KMS-11 (cell line): ENCODE measurements around the gene SIGLEC15.

Experiments
- H2AFZ ChIP-seq: fragments of 200-600 bp; sonication (generic); 2 replicates; pipeline ENCODE4 v1.6.1; 2016; ENCODE audit warnings: antibody characterized with exemption, mixed run types, low read depth
- H3K27ac ChIP-seq: fragments of 200-600 bp; sonication (generic); 2 replicates; pipeline ENCODE4 v1.6.1; 2016; ENCODE audit warnings: mild to moderate bottlenecking, mixed run types
- H3K27me3 ChIP-seq: fragments of 200-600 bp; sonication (generic); 2 replicates; pipeline ENCODE4 v1.6.1; 2017; ENCODE audit warnings: mild to moderate bottlenecking, low read depth, mixed run types, moderate library complexity; ENCODE audit not compliant: insufficient read depth
- H3K36me3 ChIP-seq: fragments of 200-600 bp; sonication (generic); 2 replicates; pipeline ENCODE4 v1.6.1; 2017; ENCODE audit warnings: mild to moderate bottlenecking, mixed run types; ENCODE audit not compliant: insufficient read depth
- H3K4me1 ChIP-seq: fragments of 200-600 bp; sonication (generic); 2 replicates; pipeline ENCODE4 v1.6.1; 2016; ENCODE audit warnings: mild to moderate bottlenecking, low read depth, mixed run types; ENCODE audit not compliant: poor library complexity, severe bottlenecking
- H3K4me2 ChIP-seq: fragments of 200-600 bp; sonication (generic); 2 replicates; pipeline ENCODE4 v1.7.0; 2016; ENCODE audit warnings: mild to moderate bottlenecking, mixed run types
- H3K4me3 ChIP-seq: fragments of 200-600 bp; sonication (generic); IDR thresholded peaks from 2 replicates; pipeline ENCODE4 v1.6.1; 2017; ENCODE audit warnings: low read depth, low read length, mixed read lengths; ENCODE audit not compliant: insufficient read depth
- H3K79me2 ChIP-seq: fragments of 200-600 bp; sonication (generic); 2 replicates; pipeline ENCODE4 v1.6.1; 2016; ENCODE audit warnings: low read depth, mixed run types; ENCODE audit not compliant: insufficient read depth
- H3K9ac ChIP-seq: fragments of 200-600 bp; sonication (generic); 2 replicates; pipeline ENCODE4 v1.6.1; 2016; ENCODE audit warnings: mild to moderate bottlenecking, mixed run types
- H4K20me1 ChIP-seq: fragments of 200-600 bp; sonication (generic); 2 replicates; pipeline ENCODE4 v1.6.1; 2016; ENCODE audit warnings: mild to moderate bottlenecking, mixed run types; ENCODE audit not compliant: insufficient read depth
- TF ChIP-seq, protein P1 (sequence below): fragments of 200-600 bp; sonication (generic); conservative IDR thresholded peaks from 2 replicates; pipeline ENCODE4 v1.6.1; 2017; ENCODE audit warnings: low read depth, mild to moderate bottlenecking, antibody characterized with exemption, low read length, moderate library complexity, mixed read lengths

SIGLEC15 gene, protein sequence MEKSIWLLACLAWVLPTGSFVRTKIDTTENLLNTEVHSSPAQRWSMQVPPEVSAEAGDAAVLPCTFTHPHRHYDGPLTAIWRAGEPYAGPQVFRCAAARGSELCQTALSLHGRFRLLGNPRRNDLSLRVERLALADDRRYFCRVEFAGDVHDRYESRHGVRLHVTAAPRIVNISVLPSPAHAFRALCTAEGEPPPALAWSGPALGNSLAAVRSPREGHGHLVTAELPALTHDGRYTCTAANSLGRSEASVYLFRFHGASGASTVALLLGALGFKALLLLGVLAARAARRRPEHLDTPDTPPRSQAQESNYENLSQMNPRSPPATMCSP

DNA sequence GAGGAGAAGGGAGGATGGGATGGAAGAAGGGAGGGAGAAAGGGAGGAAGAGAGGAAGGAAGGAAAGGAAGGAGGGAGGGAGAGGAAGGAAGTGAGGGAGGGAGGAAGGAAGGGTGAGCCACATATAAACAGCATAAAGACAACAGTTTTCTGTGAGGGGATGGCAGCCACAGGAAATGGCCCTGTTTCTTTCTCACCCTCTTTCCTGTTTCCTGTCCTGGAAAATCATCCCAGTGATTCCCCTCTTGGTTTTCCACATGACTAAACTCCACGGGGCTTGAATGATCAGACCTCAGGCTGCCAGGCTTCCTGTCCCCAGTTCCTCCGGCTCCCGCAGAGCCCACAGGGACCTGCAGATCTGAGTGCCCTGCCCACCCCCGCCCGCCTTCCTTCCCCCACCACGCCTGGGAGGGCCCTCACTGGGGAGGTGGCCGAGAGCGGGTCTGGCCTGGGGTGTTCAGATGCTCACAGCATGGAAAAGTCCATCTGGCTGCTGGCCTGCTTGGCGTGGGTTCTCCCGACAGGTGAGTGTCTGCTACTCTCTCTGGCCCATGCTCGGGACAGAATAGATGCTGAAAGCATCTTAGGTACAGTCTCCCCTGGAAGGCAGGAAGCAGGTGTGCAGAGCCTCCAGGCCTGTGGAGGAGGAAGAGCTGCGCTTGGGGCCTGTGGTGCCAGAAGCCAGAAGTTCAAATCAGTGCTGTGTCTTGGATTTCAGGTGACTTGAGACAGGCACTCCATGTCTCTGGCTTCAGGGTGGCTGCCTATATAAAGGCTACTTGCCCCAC, at the start of gene SIGLEC15:
TSS of gene SIGLEC15 (plus strand) at position 418 of the 787 bp plus-strand sequence. CDS start at position 472, 54 bp downstream.
- H2AFZ ChIP-seq: no peak within 1 kb of the TSS
- H3K27me3 ChIP-seq: no peaks in the 10 kb centered on the region
- H3K9ac ChIP-seq: no peak within 1 kb of the TSS
- H4K20me1 ChIP-seq: no peaks in the 10 kb centered on the region
- no peaks in the 10 kb centered on the region for H3K4me1 ChIP-seq
- no peak within 1 kb of the TSS for H3K27ac ChIP-seq
- no peak within 1 kb of the TSS for H3K4me2 ChIP-seq
- H3K4me3 ChIP-seq: no peak within 1 kb of the TSS
- no peaks in the 10 kb centered on the region for H3K79me2 ChIP-seq
- TF ChIP-seq, protein P1, sequence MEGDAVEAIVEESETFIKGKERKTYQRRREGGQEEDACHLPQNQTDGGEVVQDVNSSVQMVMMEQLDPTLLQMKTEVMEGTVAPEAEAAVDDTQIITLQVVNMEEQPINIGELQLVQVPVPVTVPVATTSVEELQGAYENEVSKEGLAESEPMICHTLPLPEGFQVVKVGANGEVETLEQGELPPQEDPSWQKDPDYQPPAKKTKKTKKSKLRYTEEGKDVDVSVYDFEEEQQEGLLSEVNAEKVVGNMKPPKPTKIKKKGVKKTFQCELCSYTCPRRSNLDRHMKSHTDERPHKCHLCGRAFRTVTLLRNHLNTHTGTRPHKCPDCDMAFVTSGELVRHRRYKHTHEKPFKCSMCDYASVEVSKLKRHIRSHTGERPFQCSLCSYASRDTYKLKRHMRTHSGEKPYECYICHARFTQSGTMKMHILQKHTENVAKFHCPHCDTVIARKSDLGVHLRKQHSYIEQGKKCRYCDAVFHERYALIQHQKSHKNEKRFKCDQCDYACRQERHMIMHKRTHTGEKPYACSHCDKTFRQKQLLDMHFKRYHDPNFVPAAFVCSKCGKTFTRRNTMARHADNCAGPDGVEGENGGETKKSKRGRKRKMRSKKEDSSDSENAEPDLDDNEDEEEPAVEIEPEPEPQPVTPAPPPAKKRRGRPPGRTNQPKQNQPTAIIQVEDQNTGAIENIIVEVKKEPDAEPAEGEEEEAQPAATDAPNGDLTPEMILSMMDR: no peak
- H3K36me3 ChIP-seq: no peaks in the 10 kb centered on the region

DNA sequence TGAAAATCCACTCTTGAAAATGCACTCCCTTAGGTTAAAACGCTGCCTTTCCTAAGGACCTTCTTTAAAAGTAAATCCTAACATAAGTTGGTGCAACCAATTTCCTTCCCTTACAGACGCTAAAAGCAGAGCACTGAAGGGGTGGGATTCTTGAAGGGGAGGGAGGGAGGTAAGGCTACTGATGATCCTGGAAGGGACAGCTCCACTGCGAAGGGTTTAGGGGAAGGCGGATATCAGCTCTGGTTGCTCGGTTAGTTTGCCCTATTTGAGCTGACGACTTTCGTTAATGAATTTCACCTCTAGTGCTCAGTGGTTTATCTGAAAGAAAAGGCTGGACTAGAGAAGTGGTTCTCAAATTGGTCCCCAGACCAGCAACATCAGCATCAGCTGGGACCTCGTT, 49.7 kb upstream of the SIGLEC15 start:
- Histone ChIP-seq H3K4me3 (no peak overlapping the region), H3K4me1 (no peaks in the 10 kb centered on the region), H3K36me3 (no peaks in the 10 kb centered on the region), H4K20me1 (no peaks in the 10 kb centered on the region), H3K9ac (no peak overlapping the region), H3K79me2 (no peaks in the 10 kb centered on the region), H3K27me3 (no peaks in the 10 kb centered on the region), H3K27ac (no peak overlapping the region), H3K4me2 (no peak overlapping the region), H2AFZ (no peak overlapping the region)
- TF ChIP-seq, protein P1: no peak

DNA sequence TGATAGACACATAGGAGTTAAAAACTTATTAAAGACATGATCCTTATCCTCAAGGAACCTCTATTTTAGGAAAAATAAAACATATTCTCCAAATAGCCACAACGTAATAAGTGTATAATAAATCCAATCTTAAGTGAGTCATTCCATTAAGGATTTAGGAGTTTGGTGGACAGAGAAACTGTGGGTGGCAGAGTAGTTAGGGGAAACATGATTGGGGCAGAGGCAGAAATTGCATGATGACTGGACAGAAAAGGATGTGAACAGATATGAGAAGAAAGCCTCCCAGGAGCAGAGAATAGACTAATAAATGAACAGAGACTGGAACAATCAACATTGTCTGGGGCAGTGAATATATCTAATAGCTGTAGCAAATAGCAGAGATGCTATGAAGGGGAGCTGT, 48.1 kb upstream of the SIGLEC15 start:
- H3K4me2 ChIP-seq: no peak overlapping the region
- no peaks in the 10 kb centered on the region for H3K79me2 ChIP-seq
- H2AFZ ChIP-seq: no peak overlapping the region
- H3K36me3 ChIP-seq: no peaks in the 10 kb centered on the region
- H4K20me1 ChIP-seq: no peaks in the 10 kb centered on the region
- no peak overlapping the region for H3K4me3 ChIP-seq
- no peak overlapping the region for H3K27ac ChIP-seq
- H3K4me1 ChIP-seq: no peaks in the 10 kb centered on the region
- no peaks in the 10 kb centered on the region for H3K27me3 ChIP-seq
- H3K9ac ChIP-seq: no peak overlapping the region
- TF ChIP-seq, protein P1: no peak

DNA sequence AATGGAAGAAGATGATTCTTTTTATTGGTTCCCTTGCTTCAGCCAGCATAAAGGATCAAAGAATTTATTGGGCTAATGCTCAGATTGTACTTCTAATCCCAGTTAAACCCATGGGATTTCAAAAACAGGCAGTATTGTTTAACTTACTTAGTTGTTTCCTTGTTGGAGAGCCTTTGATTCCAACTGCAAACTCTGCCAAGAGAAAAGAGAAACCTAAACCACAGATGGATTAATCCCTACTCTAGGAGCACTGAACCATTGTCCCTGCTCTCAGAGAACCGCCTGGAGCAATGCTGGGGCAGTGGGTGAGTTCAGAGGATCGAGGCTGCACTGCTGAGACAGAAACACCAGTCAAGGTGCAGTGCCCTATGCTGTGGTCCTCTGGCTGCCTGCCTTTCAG, 44.9 kb upstream of the SIGLEC15 start:
- H3K4me3 ChIP-seq: no peak overlapping the region
- no peak overlapping the region for H3K27ac ChIP-seq
- no peak overlapping the region for H3K9ac ChIP-seq
- no peaks in the 10 kb centered on the region for H3K79me2 ChIP-seq
- no peaks in the 10 kb centered on the region for H3K27me3 ChIP-seq
- no peak overlapping the region for H2AFZ ChIP-seq
- TF ChIP-seq, protein P1: no peak
- H4K20me1 ChIP-seq: no peaks in the 10 kb centered on the region
- H3K4me1 ChIP-seq: no peaks in the 10 kb centered on the region
- H3K36me3 ChIP-seq: no peaks in the 10 kb centered on the region
- no peak overlapping the region for H3K4me2 ChIP-seq
